IMR-90 (cell line): ENCODE results near the gene RBMS3. TPM values are rescaled to one million over a fixed set of nuclear protein-coding genes. Genes with fewer than 3 reads are reported as not detected.

ENCODE experiments used
- ATAC-seq: fragments of 200-7000 bp; cut with Tn5 transposase; 2 replicates; pipeline ENCODE4 v1.9.1; 2020; ENCODE audit warnings: low read depth, mild to moderate bottlenecking, moderate library complexity
- BruUV-seq: library from RNA; stranded (reverse); fragments of 400-500 nt; replicated peaks from 2 replicates; lab custom pipeline; 2021; lab: Mats Ljungman, UMichigan
- CTCF ChIA-PET: fragments of 300-600 bp; formaldehyde crosslinking; extraction: SDS; loops from one replicate; lab custom pipeline; 2021; ENCODE audit warnings: antibody characterized with exemption; lab: Yijun Ruan, JAX
- POLR2A ChIA-PET: fragments of 300-600 bp; sonication (Branson Sonifier 250); formaldehyde crosslinking; loops from one replicate; lab custom pipeline; 2022; ENCODE audit warnings: antibody characterized with exemption; ENCODE audit not compliant: unreplicated experiment; lab: Charles Lee
- DNase-seq: peaks from one replicate; pipeline ENCODE4 v3.0.0; 2013
- H2AFZ ChIP-seq: replicated peaks from 2 replicates; pipeline ENCODE3; 2013; ENCODE audit warnings: low read length, mild to moderate bottlenecking; ENCODE audit not compliant: poor library complexity
- H2AK5ac ChIP-seq: 2 replicates; pipeline ENCODE4 v1.6.1; 2013; ENCODE audit warnings: low read depth, low read length, inconsistent platforms
- H2AK9ac ChIP-seq: replicated peaks from 2 replicates; pipeline ENCODE3; 2013; ENCODE audit warnings: mild to moderate bottlenecking, low read depth, low read length, moderate library complexity; ENCODE audit not compliant: poor library complexity
- H2BK120ac ChIP-seq: 2 replicates; pipeline ENCODE4 v1.6.1; 2013; ENCODE audit warnings: low read depth, low read length, inconsistent platforms
- H2BK15ac ChIP-seq: 3 replicates; pipeline ENCODE4 v1.6.1; 2013; ENCODE audit warnings: low read depth, low read length, inconsistent platforms
- H2BK20ac ChIP-seq: 2 replicates; pipeline ENCODE4 v1.6.1; 2013; ENCODE audit warnings: low read depth, mild to moderate bottlenecking, inconsistent platforms, low read length, moderate library complexity
- H2BK5ac ChIP-seq: 2 replicates; pipeline ENCODE4 v1.6.1; 2013; ENCODE audit warnings: mild to moderate bottlenecking, low read depth, low read length, inconsistent platforms; ENCODE audit not compliant: poor library complexity, severe bottlenecking
- H3K14ac ChIP-seq: replicated peaks from 2 replicates; pipeline ENCODE4 v1.6.1; 2013; ENCODE audit warnings: low read depth, low read length, inconsistent platforms
- H3K18ac ChIP-seq: 2 replicates; pipeline ENCODE4 v1.6.1; 2013; ENCODE audit warnings: low read depth, low read length, control low read depth
- H3K23ac ChIP-seq: 2 replicates; pipeline ENCODE4 v1.6.1; 2013; ENCODE audit warnings: low read depth, low read length, inconsistent platforms
- H3K27ac ChIP-seq: 2 replicates; pipeline ENCODE4 v1.5.1; 2013; ENCODE audit warnings: mild to moderate bottlenecking, control low read depth, low read length; ENCODE audit not compliant: insufficient read depth
- H3K27me3 ChIP-seq: 2 replicates; pipeline ENCODE4 v1.6.1; 2013; ENCODE audit warnings: low read length; ENCODE audit not compliant: control insufficient read depth, insufficient read depth
- H3K36me3 ChIP-seq: 2 replicates; pipeline ENCODE4 v1.6.1; 2013; ENCODE audit warnings: low read length, mixed read lengths; ENCODE audit not compliant: control insufficient read depth, insufficient read depth
- H3K4ac ChIP-seq: 2 replicates; pipeline ENCODE4 v1.6.1; 2013; ENCODE audit warnings: low read depth, low read length, inconsistent platforms
- H3K4me1 ChIP-seq: 2 replicates; pipeline ENCODE4 v1.6.1; 2013; ENCODE audit warnings: low read length, mixed read lengths; ENCODE audit not compliant: control insufficient read depth, insufficient read depth
- H3K4me2 ChIP-seq: 2 replicates; pipeline ENCODE4 v1.6.1; 2013; ENCODE audit warnings: low read depth, mild to moderate bottlenecking, control low read depth, low read length, moderate library complexity
- H3K4me3 ChIP-seq: 2 replicates; pipeline ENCODE4 v1.5.1; 2013; ENCODE audit warnings: low read depth, mild to moderate bottlenecking, control low read depth, low read length, moderate library complexity; ENCODE audit not compliant: insufficient read depth
- H3K56ac ChIP-seq: 2 replicates; pipeline ENCODE4 v1.6.1; 2013; ENCODE audit warnings: low read length, inconsistent platforms; ENCODE audit not compliant: insufficient read depth; ENCODE audit errors: extremely low read depth
- H3K79me1 ChIP-seq, 2 experiments: 2 replicates each; pipeline ENCODE4 v1.6.1; 2013; ENCODE audit warnings: low read length in 2 of 2, inconsistent platforms in 1 of 2, low read depth in 1 of 2
- H3K9ac ChIP-seq: 2 replicates; pipeline ENCODE4 v1.6.1; 2013; ENCODE audit warnings: low read depth, low read length, control low read depth
- H3K9me1 ChIP-seq: 2 replicates; pipeline ENCODE4 v1.6.1; 2013; ENCODE audit warnings: low read length, inconsistent platforms; ENCODE audit not compliant: insufficient read depth
- H3K9me3 ChIP-seq: 2 replicates; pipeline ENCODE4 v1.6.1; 2013; ENCODE audit warnings: low read length; ENCODE audit not compliant: control insufficient read depth, insufficient read depth
- H4K20me1 ChIP-seq: 2 replicates; pipeline ENCODE4 v1.6.1; 2013; ENCODE audit warnings: low read length, inconsistent platforms; ENCODE audit not compliant: insufficient read depth
- H4K5ac ChIP-seq: 2 replicates; pipeline ENCODE4 v1.6.1; 2013; ENCODE audit warnings: mild to moderate bottlenecking, low read depth, low read length, control low read depth
- H4K8ac ChIP-seq, 2 experiments: 2 replicates each; pipeline ENCODE4 v1.6.1; 2013; ENCODE audit warnings: low read depth in 2 of 2, low read length in 2 of 2, control low read depth in 1 of 2, inconsistent platforms in 1 of 2
- H4K91ac ChIP-seq: 2 replicates; pipeline ENCODE4 v1.6.1; 2013; ENCODE audit warnings: low read depth, low read length, inconsistent platforms; ENCODE audit not compliant: insufficient read depth
- BHLHE40 ChIP-seq: fragments of 150-350 bp; IDR thresholded peaks from 2 replicates; pipeline ENCODE4 v1.6.1; 2016; ENCODE audit warnings: mild to moderate bottlenecking, low read depth, low read length
- CEBPB ChIP-seq: IDR thresholded peaks from 2 replicates; pipeline ENCODE4 v1.6.1; 2012; ENCODE audit warnings: low read depth, low read length, improper control_type of control experiment
- CHD1 ChIP-seq: IDR thresholded peaks from 2 replicates; pipeline ENCODE4 v1.6.1; 2012; ENCODE audit warnings: low read depth, low read length, improper control_type of control experiment
- CTCF ChIP-seq: conservative IDR thresholded peaks from 2 replicates; pipeline ENCODE4 v1.5.1; 2012; ENCODE audit warnings: mild to moderate bottlenecking, low read depth, low read length, improper control_type of control experiment
- ELK1 ChIP-seq: fragments of 150-350 bp; IDR thresholded peaks from 2 replicates; pipeline ENCODE4 v1.6.1; 2016; ENCODE audit warnings: low read depth, mild to moderate bottlenecking, low read length, moderate library complexity, borderline replicate concordance
- FOS ChIP-seq: fragments of 150-350 bp; IDR thresholded peaks from 2 replicates; pipeline ENCODE4 v1.6.1; 2016; ENCODE audit warnings: low read depth, low read length
- MAFK ChIP-seq: IDR thresholded peaks from 2 replicates; pipeline ENCODE4 v1.6.1; 2012; ENCODE audit warnings: low read depth, low read length, improper control_type of control experiment
- MAZ ChIP-seq: IDR thresholded peaks from 2 replicates; pipeline ENCODE4 v1.6.1; 2012; ENCODE audit warnings: low read depth, mild to moderate bottlenecking, low read length, improper control_type of control experiment, moderate library complexity, borderline replicate concordance
- MXI1 ChIP-seq: IDR thresholded peaks from 2 replicates; pipeline ENCODE4 v1.6.1; 2012; ENCODE audit warnings: low read depth, mild to moderate bottlenecking, low read length, moderate library complexity, borderline replicate concordance
- NFE2L2 ChIP-seq: fragments of 150-350 bp; IDR thresholded peaks from 2 replicates; pipeline ENCODE4 v1.6.1; 2016; ENCODE audit warnings: low read depth, mild to moderate bottlenecking, low read length
- POLR2A ChIP-seq: IDR thresholded peaks from 2 replicates; pipeline ENCODE4 v1.6.1; 2012; ENCODE audit warnings: mild to moderate bottlenecking, low read depth, low read length
- RAD21 ChIP-seq: IDR thresholded peaks from 2 replicates; pipeline ENCODE4 v1.6.1; 2012; ENCODE audit warnings: low read length, improper control_type of control experiment
- RCOR1 ChIP-seq: IDR thresholded peaks from 2 replicates; pipeline ENCODE4 v1.6.1; 2012; ENCODE audit warnings: mild to moderate bottlenecking, low read length, improper control_type of control experiment; ENCODE audit not compliant: insufficient replicate concordance
- RFX5 ChIP-seq: IDR thresholded peaks from 2 replicates; pipeline ENCODE4 v1.8.0; 2012; ENCODE audit warnings: low read depth, mild to moderate bottlenecking, low read length, moderate library complexity
- SMC3 ChIP-seq: fragments of 150-350 bp; IDR thresholded peaks from 2 replicates; pipeline ENCODE4 v1.6.1; 2016; ENCODE audit warnings: low read depth, mild to moderate bottlenecking, antibody characterized with exemption, low read length, moderate library complexity
- USF2 ChIP-seq: fragments of 150-350 bp; IDR thresholded peaks from 2 replicates; pipeline ENCODE4 v1.6.1; 2017; ENCODE audit warnings: mild to moderate bottlenecking, antibody characterized with exemption, low read length, low read depth
- WGBS, 2 experiments: methylation state at CpG; one replicate each; pipeline versions ENCODE4 v1.1.5 to v1.1.7; 2013; ENCODE audit warnings: missing lambda C conversion rate in 2 of 2; ENCODE audit not compliant: insufficient read length in 1 of 2; ENCODE audit errors: extremely low coverage in 2 of 2; 5-methylcytosine and 5-hydroxymethylcytosine counted together
- dilution Hi-C: fragments of 300-500 bp; cut with HindIII; formaldehyde crosslinking; loops from one replicate; pipeline ENCODE4 v1.14.3; 2018; ENCODE audit warnings: low sequenced_read_pairs; ENCODE audit not compliant: unreplicated experiment
- in situ Hi-C: fragments of 300-500 bp; cut with MboI; formaldehyde crosslinking; loops from 3 replicates; pipeline ENCODE4 v1.14.3; 2019; ENCODE audit warnings: low sequenced_read_pairs, inconsistent platforms, mixed read lengths
- intact Hi-C: fragments of 100-400 bp; cut with micrococcal nuclease; formaldehyde crosslinking; loops from 2 replicates; pipeline ENCODE4 v1.10.0; 2022
- polyA plus RNA-seq, 3 experiments: library from polyadenylated mRNA; depleted of rRNA; stranded (reverse); fragments of >200 nt; gene quantifications; 2 replicates each; pipeline ENCODE4 v1.2.3, GENCODE V29; 2012; ENCODE audit warnings: low replicate concordance in 1 of 3
- total RNA-seq: library from RNA; depleted of rRNA; stranded (reverse); fragments of >200 nt; gene quantifications from 2 replicates; pipeline ENCODE4 v1.2.3, GENCODE V29; 2012

The RBMS3 gene
- total and polyA plus RNA-seq, 2 of the 4 experiments (the other 2 are of a cell fraction) = 15.2 to 127 TPM

- no peak overlapping the region for H4K8ac ChIP-seq
- H4K20me1 ChIP-seq = no peaks in the 10 kb centered on the region
- no peak for ATAC-seq
- H3K14ac ChIP-seq = no peak overlapping the region
- H2BK5ac ChIP-seq = no peak overlapping the region
- H3K4me3 ChIP-seq = no peak overlapping the region
- H4K5ac ChIP-seq = no peak overlapping the region
- H3K9ac ChIP-seq = no peak overlapping the region
- no peaks in the 10 kb centered on the region for H3K9me3 ChIP-seq
- no peak overlapping the region for H2AFZ ChIP-seq
- no peak overlapping the region for H2AK9ac ChIP-seq
- no TSS peak for BruUV-seq
- peaks cover 17 to 19% of the 10 kb centered on the region in 2 experiments; a peak in 3 of 4 replicates for H3K79me1 ChIP-seq
- no peak overlapping the region for H4K91ac ChIP-seq
- no peaks in the 10 kb centered on the region for H3K4me1 ChIP-seq
- CTCF ChIA-PET = no interaction called here
- H3K36me3 ChIP-seq = no peaks in the 10 kb centered on the region; the same call in 1 of the 2 replicates
- H3K56ac ChIP-seq = no peak overlapping the region
- DNase-seq = no peak
- intact Hi-C loops = no loop called here
- no peak for TF ChIP-seq CTCF
- no peak for TF ChIP-seq BHLHE40
- TF ChIP-seq MAFK = no peak
- no peak for TF ChIP-seq CHD1
- no peak for TF ChIP-seq RFX5
- no peak for TF ChIP-seq MXI1
- TF ChIP-seq POLR2A = no peak
- TF ChIP-seq FOS = no peak
- TF ChIP-seq ELK1 = no peak
- no peak for TF ChIP-seq USF2
- no peak for TF ChIP-seq SMC3
- no peak for TF ChIP-seq RAD21
- TF ChIP-seq RCOR1 = no peak
- TF ChIP-seq NFE2L2 = no peak
- TF ChIP-seq CEBPB = no peak
- TF ChIP-seq MAZ = no peak
- H2BK120ac ChIP-seq = no peak overlapping the region
- no peaks in the 10 kb centered on the region for H3K27me3 ChIP-seq
- POLR2A ChIA-PET = no interaction called here
- no peak overlapping the region for H2BK15ac ChIP-seq
- no peak overlapping the region for H3K18ac ChIP-seq
- dilution Hi-C loops = no loop called here
- no peak overlapping the region for H3K4me2 ChIP-seq
- H2BK20ac ChIP-seq = no peak overlapping the region
- H2AK5ac ChIP-seq = no peak overlapping the region
- in situ Hi-C loops = no loop called here
- H3K27ac ChIP-seq = no peak overlapping the region
- H3K9me1 ChIP-seq = no peaks in the 10 kb centered on the region
- no peak overlapping the region for H3K4ac ChIP-seq
- no CpG with 5 or more reads among the region's 3 CpGs for WGBS, 2 experiments
- no peak overlapping the region for H3K23ac ChIP-seq
Measured at GRCh38 chr3:29534006-29534405, 253.1 kb downstream of the RBMS3 start.
